GM21619 (cell line): ENCODE results near the gene ITPR1.

Source experiments
- ATAC-seq: cut with Tn5 transposase; IDR thresholded peaks from one replicate; pipeline ENCODE4 v1.9.1; 2021; ENCODE audit not compliant: unreplicated experiment

ITPR1 gene

DNA sequence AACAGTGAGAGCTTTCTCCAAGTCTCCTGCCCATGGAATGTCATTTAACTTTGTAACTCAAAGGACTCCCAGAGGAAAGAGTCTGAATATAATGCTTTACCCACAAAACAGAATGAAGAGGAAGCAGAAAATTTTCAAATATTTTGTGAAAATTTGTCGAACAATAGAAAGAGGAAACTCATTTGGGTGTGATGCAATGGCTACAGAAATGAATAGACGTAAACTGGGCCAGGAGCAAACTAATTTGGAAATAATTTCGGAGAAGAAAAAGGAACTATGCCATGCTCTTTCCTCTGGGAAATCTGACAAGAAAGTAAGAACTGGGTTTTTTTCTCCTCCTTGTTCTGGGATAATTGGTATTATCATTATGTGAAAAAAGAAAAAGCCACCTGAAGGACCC, 14.9 kb upstream of the ITPR1 start:
- no peak for ATAC-seq

DNA sequence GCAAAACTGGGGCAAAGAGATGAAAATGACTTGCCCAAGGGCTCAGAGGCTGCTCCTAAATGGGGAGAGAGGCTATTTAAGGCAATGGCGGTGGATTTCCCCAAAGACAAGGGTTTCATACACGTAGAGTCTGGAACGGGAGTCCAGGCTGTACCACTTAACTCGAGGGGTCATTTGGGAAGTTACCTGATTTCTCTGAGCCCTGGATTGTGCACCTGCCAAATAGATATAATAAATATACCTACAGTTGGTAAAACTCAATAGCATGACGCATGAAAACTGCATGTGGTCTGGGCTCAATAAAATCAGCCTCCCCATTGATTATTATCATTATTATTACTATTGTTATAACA, 1.3 kb upstream of the ITPR1 start:
- ATAC-seq = no peak

DNA sequence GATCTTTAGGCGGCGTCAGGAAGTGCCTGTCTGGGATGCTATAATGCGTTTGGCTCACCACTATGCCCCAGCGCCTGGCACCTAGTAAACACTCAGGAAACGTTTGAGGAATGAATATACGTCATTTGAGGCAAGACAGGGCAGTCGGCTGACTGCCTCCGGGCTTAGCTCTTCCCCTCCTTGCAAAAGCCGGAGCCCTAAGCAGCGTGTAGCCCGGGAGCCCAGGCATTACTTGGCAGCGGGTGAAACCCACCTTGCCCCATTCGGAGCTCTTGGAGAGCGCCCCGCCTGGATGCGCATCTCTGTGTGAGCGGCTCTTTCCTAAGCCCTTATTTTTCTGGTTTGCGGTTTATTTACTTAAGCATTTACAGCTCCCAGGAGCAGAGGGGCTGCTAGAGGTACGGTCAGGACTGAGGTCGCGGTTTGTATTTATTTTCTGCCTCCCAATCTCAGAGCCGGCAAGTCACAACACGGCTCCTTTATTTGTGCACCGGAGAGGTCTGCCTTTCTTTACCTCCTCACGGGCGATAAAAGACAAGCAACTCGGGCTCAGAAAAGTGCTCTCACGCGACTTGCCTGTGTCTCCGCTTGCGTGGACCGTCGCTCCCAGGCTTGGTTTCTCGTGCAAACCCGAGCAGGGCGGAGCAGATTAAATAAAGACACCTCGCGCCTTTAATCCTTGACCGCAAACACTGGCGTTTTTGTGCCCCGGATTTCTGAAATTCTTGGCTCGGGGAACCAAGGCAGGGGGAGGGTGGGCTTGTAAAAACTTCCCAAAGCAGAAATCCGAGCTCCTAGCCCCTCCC, 737 bp upstream of the ITPR1 start:
- ATAC-seq = no peak

DNA sequence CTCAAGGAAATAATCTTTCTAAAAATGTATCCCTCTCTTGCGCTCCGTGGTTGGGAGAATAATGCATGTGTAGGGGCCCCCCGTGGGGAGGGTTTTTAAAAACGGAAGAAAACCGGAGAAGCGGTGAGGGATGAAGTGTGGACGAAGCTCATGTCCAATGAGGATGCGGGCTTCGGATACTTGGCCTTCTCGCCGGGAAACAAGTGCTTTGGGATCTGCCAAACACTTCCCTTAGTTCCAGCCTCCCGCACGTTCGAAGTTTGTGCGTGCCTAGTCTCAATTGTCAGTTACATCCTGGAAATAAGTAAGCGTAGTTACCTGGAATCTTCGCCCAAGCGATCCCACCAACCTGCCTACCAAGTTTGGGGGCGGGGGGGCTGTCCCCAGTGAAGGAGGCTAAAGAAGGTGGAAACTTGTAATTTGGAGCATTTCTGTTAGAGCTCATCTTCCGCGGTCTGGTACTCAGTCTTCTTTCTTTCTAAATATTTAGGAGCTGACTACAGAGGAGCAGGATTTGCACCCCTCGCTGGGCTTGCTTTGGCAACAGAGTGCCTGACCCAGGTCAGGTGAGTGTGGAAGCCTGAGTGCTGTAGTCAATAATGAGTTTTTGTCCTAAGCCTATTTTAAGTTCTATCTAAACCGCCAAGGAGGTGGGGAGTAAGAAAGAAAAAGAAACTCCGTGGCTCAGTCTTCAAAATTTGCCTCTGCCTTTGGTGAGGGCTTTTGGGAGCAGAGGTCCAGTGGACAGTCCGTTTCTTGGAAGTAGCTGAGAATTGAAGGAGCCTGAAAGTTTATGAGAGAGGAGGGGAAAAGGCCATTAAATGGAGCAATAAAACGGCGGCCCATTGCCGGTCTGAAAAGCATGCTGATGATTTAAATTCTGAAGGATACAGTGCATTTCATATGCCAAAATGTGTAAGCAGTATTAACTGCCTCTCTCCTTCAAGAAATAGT, 1.1 kb downstream of the ITPR1 start:
- ATAC-seq = no peak

DNA sequence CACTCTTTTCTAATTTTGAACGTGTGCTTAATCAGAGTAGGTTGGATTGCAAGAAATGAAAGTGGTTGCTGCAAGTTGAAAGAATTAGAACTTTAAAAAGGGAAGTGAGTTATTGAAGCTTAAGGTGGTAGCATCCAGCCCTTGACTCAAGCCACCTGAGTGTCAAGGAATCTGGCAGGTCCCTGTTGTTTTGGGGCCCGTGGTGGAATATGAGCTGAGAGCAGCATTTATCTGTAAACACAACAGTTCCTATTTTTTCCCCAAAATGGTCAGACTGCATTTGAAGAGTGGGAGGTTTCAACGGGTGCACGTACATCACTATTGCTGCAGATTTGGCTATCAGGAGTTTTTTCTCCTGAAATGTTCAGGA, 1.7 kb downstream of the ITPR1 start:
- ATAC-seq = no peak

DNA sequence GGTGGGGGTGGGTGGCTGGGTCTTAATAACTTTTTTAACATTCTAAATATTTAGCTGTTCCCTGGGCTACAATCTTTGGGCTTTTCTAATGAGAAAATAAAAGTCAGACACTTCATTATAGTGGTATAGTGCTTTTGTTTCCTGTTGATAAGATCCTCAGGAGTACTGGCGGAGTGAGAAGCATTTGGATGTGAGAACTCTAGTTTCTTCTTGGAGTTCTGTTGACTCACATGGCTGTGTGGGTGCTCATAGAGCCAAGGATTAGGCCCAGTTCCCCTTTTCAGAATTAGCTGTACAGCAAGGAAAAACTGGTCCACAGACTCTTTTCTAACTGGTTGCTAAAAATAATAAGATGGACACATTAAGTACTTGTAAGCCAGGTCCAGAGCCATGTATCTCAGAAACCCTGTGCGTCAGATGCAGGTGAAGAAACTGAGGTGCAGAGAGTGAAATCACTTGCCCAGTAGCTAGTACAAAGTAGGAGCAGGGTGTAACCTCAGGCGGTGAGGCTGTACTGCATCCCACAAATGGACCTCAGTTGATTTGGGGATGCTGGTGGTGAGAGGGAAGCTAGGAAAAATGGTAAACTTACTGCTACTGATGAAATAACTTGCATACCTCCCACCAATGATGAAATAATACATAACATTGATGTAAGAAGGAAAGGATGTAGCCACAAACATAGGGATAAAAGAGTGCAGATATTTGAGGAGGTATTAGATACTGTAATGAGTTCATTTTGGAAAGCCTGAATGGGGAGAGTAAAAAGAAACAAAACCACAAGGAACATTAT, 2.3 kb downstream of the ITPR1 start:
- no peak for ATAC-seq

DNA sequence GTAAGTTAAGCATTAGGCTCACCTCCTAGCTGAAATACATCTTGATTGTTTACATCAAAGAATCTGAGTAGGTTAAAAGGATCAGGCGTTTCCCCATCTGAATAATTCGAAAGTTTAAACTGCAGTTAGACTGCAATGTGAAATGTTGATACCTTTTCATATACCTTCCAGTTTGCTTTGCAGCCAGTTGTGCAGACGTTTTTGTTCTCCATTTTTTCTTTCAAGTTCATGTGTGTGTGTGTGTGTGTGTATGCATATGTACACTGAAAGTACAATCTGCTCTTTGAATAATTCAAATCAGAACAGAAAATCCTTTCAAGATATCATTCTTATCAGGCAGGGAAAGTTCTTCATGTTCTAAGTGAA, 2.9 kb downstream of the ITPR1 start:
- ATAC-seq = no peak

DNA sequence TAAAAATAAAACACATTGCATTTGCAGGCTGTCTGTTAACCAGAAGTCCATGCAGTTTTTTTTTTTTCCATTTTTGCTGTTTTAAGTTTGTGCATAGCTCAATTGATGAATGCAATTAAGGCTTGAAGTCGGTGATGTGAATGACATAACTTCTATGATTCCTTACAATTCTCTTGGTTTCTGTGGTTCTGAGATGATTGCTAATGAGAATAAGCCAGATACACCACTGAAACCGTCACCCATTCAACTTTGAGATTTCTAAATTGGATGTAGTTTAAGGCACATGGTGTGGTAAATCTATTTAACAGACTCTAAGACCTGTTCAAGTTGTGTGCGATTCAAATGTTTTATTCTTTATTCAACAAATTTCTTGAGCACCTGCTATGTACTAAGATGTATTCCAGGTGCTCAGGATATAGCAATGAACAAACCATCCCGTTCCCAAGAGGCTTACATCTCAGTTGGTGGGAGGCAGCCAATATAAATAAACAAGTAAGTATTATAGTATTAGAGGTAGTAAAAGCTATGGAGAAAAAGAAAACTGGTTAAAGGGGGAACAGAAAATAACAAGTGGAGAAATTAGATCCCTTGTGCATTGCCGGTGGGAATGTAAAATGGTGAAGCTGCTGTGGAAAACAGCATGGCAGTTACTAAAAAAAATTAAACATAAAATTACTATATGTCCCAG, 4.0 kb downstream of the ITPR1 start:
- no peak for ATAC-seq

DNA sequence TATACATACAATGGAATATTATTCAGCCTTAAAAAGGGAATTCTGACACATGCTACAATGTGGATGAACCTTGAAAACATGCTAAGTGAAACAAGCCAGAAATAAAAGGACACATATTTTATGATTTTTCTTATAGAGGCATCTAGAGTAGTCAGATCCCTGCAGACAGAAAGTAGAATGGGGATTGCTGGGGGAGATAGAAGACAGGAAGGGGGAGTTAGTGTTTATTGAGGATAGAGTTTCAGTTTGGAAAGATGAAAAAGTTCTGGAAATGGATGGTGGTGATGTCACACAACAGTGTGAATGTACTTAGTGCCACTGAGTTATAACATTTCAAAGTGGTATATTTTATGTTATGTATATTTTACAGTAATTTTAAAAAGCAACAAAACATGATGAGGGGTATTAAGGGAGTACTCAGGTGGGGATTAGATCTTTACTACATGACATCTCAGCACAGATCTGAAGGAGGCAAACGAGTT, 4.7 kb downstream of the ITPR1 start:
- no peak for ATAC-seq

DNA sequence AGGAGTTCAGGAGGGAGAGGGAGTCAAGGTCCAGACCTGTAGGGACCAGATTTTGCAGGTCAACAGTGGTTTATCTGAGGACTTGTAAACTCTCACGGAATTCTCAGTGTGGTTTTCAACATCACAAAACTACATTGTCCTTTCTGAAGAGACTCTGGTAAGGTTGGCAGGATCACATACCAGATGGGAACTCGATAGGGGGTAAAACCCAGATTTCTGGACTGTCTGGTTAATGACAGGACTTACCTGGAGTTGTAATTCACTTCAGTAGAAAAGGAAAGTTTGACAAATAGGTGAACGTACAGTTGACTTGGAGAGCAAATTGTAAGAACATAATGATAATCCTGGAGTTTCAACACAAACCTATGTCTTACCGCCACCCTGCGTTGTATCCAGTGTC, 5.3 kb downstream of the ITPR1 start:
- no peak for ATAC-seq

DNA sequence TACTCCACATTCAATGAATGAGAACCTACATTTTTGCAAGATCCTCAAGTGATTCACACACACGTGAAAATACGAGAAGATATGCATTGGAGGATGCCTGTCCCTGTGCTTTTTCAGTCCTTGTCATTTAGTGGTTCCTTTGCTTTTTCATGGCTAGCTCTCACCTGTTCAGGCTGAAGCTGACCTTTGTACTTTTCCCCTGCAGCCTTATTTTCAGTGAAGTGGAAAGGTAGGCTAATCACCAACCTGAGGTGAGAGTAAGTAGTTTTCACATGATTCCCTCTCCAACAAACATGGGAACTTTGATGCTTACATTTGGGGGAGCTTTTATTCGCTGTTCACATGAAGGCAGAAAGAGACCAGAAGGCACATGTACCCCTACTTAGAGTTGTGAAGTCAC, 8.3 kb downstream of the ITPR1 start:
- ATAC-seq = no peak

DNA sequence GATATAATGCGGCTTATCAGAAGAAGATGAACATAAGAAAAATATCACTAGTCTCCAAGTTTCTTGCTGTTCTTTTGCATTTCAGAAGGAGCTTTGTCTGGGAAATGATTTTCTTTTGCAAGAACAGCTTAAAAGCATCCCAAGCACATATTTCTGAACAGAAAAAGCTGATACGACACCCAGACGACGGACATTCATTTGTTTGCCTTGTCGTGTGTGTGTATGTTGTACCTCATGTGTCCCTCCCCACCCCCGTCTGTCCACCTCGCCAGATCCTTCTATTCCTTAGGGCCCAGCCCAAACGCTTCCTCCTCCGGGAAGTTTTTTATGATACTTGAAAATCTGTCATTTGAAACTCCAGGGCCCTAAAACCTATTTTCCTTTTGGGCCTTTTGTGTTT, 8.8 kb downstream of the ITPR1 start:
- ATAC-seq = no peak

DNA sequence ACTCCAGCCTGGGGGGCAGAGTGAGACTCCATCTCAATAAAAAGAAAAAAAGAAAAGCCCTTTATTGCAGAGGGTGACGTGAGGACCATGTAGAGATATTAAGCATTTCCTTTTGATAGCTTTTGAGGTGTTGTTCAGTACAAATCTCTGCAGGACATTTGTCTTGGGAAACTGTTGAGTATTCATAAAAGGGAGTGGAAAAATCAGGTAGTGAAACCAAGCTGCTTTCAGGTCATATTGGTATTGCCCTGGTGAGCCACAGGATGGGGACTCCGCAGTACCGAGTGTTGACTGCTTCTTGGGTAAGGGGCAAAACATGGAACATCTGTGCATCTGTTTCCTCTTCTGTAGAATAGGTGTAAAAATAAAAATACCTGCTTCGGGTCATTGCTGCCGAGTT, 9.9 kb downstream of the ITPR1 start:
- ATAC-seq = peak; percentile 44

DNA sequence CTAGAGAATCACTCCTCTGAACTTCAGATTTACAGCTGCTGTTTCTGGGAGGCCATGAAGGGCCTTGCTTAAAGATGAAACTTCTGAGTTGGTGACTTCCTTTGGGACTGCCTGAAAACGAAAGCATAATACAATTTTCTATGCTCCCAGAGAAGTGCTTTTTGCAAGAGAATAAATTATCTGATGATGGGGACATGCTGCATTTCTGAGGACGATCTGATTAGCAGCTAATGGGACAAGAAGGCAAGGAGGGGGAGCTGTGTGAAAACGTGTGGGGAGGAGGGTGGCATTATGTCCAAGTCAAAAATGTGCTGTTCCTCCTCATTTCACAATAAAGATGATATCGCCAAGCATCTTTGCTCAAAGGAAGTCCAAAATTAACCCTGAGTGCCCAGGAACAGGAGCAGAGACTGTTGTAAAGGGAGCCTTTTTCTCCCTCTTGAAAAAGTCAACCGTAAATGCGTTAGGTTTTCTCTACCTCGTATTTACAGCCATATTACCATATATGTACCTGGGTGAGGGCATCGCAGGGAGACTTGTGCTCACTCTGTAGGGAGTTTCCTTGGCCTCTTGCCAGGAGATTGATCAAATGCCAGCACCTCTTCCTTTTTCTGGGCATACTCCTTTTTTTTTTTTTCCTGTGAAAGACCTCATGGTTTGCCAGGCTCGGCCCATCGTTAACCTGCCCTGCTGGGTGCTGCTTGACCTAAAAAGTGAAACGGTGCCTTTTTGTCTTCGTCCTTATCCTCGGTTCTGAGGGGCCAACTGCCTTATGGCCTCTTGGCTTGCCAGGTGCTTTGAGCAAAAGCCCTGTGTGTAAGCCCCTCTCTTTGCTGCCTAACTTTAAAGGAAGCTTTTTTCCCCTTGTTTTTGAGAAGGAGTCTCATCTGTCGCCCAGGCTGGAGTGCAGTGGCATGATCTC, 11.5 kb downstream of the ITPR1 start:
- ATAC-seq = no peak

DNA sequence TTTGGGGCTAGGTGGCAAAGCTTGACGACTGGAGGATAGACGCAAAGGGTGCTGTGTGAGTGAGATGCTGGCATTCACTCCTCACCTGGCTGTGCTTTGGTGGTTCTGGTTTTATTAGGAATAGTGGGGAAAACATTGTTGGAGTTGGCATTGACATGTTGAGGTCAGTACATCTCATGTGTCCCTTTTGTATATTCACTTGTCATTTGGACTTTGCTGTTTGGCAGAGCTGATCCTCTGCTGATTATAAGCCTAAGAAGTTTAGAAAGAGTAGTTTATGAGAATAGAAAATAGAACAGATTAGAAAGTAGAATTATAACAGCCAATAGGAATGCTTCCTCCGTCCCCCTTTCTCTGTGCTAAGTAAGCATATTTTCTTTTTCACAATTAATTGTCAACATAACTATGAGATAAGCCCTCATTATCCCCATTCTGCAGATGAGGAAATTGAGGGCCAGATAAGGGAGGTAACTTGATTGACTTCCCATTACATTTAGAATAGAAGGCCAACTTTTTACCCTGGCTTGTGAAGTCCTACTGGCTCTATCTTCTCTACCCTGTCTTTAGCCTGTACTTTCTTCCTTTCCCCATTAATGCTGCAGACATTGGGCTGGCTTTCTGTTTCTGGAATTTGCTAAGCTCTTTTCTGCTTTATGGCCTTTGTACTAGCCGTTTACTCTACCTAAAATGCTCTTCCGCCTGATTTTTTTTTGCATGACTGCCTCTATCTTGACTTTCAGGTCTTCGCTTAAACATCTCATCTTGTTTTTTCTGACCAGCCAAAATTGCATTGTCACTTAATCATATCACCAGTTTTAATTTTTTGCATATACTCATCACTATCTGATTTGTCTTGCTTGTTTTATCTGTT, 12.8 kb downstream of the ITPR1 start:
- ATAC-seq = no peak

DNA sequence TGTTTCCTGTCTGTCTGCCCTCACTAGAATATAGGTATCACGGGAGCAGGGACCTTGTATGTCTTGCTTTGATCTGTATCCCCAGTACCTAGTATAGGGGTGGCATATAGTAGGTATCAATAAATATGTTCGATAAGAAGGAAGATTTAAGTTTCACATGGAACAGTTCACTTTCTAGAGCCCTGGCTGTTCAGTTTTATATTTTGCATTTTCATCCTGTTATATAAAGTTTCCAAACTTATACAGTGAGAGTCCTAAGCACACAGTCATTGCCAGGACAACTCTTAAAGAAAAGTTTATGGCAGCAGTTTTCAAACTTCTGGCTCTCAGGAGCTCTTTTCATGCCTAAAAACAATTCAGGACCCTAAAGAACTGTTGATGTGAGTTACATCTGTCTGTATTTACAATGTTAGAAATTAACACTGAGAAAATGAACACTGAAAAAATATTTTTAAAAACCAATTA, 13.4 kb downstream of the ITPR1 start:
- ATAC-seq = no peak

DNA sequence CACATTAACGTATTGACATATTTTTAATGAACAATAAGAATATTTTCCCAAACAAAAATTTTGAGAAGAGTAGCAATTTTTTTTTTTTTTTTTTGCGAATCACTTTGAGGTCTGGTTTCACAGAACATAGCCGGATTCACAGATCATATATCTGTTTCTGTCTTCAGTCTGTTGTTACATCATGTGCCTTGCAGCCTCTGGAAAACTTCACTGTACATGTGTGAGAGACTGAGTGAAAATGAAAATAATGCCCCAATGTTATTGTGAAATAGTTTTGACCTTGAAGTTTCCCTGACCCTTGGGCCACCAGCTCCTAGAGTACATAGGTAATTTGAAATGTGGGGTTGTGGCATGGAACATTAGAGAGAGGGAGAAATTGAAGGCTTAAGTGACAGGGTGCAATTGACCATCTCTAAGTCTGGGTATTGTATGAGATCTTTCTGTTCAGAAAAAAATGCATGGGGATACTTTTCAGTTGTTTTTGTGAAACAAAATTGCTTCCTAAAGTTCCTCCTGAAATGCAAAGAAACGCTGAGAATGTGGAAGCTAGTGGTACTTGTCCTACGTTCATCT, 14.0 kb downstream of the ITPR1 start:
- peak; percentile 24 for ATAC-seq
